WERI-Rb-1 (cell line): ENCODE measurements around the gene C1orf87.

Experiments used
- DNase-seq: peaks from one replicate; pipeline ENCODE4 v3.0.0-alpha.2; 2020
- H3K27ac ChIP-seq: fragments of 250-450 bp; sonication (Bioruptor Pico); 2 replicates; pipeline ENCODE4 v1.5.1; 2020; ENCODE audit warnings: mild to moderate bottlenecking, moderate library complexity
- H3K27me3 ChIP-seq: fragments of 250-450 bp; sonication (Bioruptor Pico); 2 replicates; pipeline ENCODE4 v1.5.1; 2021; ENCODE audit warnings: mild to moderate bottlenecking, low read depth, moderate library complexity; ENCODE audit not compliant: insufficient read depth, severe bottlenecking
- H3K36me3 ChIP-seq: fragments of 250-450 bp; sonication (Bioruptor Pico); 2 replicates; pipeline ENCODE4 v1.5.1; 2020; ENCODE audit warnings: mild to moderate bottlenecking, moderate library complexity
- H3K4me3 ChIP-seq: 2 replicates; pipeline ENCODE4 v1.5.1; 2011; ENCODE audit warnings: low read depth, mild to moderate bottlenecking, control low read depth, low read length
- H3K9me3 ChIP-seq: fragments of 250-450 bp; sonication (Bioruptor Pico); 2 replicates; pipeline ENCODE4 v1.5.1; 2021; ENCODE audit warnings: mild to moderate bottlenecking, moderate library complexity; ENCODE audit not compliant: severe bottlenecking
- CTCF ChIP-seq: IDR thresholded peaks from 2 replicates; pipeline ENCODE4 v1.5.1; 2011; ENCODE audit warnings: low read depth, mild to moderate bottlenecking, control low read depth, inconsistent platforms, low read length

Gene C1orf87

GRCh38 chr1:60111118-60111517 lies 37.5 kb upstream of the C1orf87 start:
- TF ChIP-seq CTCF: no peak
- H3K9me3 ChIP-seq: no peaks in the 10 kb centered on the region
- H3K4me3 ChIP-seq: no peak overlapping the region
- no peaks in the 10 kb centered on the region for H3K27me3 ChIP-seq
- H3K36me3 ChIP-seq: no peaks in the 10 kb centered on the region
- DNase-seq: no peak
- no peak overlapping the region for H3K27ac ChIP-seq

GRCh38 chr1:60108196-60108595 lies 34.6 kb upstream of the C1orf87 start:
- TF ChIP-seq CTCF: no peak

GRCh38 chr1:60103186-60103585 lies 29.6 kb upstream of the C1orf87 start:
- no peak overlapping the region for H3K4me3 ChIP-seq
- no peak for TF ChIP-seq CTCF
- DNase-seq: no peak
- H3K36me3 ChIP-seq: no peaks in the 10 kb centered on the region
- H3K27ac ChIP-seq: no peak overlapping the region
- H3K27me3 ChIP-seq: no peaks in the 10 kb centered on the region
- no peaks in the 10 kb centered on the region for H3K9me3 ChIP-seq

More at GRCh38 chr1:60108196-60108595, 34.6 kb upstream of the C1orf87 start:
- Histone ChIP-seq H3K27me3 (no peaks in the 10 kb centered on the region), H3K4me3 (no peak overlapping the region), H3K27ac (no peak overlapping the region), H3K36me3 (no peaks in the 10 kb centered on the region), H3K9me3 (no peaks in the 10 kb centered on the region)
- DNase-seq: no peak

- no peaks in the 10 kb centered on the region for H3K9me3 ChIP-seq
- H3K27me3 ChIP-seq: no peaks in the 10 kb centered on the region
- H3K36me3 ChIP-seq: no peaks in the 10 kb centered on the region
- no peak overlapping the region for H3K27ac ChIP-seq
- no peak for DNase-seq
- TF ChIP-seq CTCF: no peak
- H3K4me3 ChIP-seq: no peak overlapping the region
Measured at GRCh38 chr1:60102267-60103061, 28.9 kb upstream of the C1orf87 start.

- no peak for DNase-seq
- Histone ChIP-seq H3K27me3 (no peaks in the 10 kb centered on the region), H3K4me3 (no peak overlapping the region), H3K27ac (no peak overlapping the region), H3K36me3 (no peaks in the 10 kb centered on the region), H3K9me3 (no peaks in the 10 kb centered on the region)
- no peak for TF ChIP-seq CTCF
Measured at GRCh38 chr1:60101516-60101915, 27.9 kb upstream of the C1orf87 start.
